H1 (cell line): Measurements from ENCODE around the gene MKRN1. TPM values are rescaled to one million over a fixed set of nuclear protein-coding genes. Genes with fewer than 3 reads are reported as not detected.

Experiments
- CTCF ChIA-PET: fragments of 300-600 bp; sonication (Branson Sonifier 250); formaldehyde crosslinking; loops from one replicate; lab custom pipeline; 2021; ENCODE audit not compliant: partially characterized antibody; lab: Charles Lee
- POLR2A ChIA-PET: fragments of 300-600 bp; sonication (Branson Sonifier 250); formaldehyde crosslinking; loops from one replicate; lab custom pipeline; 2021; ENCODE audit warnings: inconsistent platforms; ENCODE audit not compliant: partially characterized antibody; lab: Charles Lee
- DNase-seq, 2 experiments: peaks; one replicate each; pipeline versions ENCODE4 v3.0.0 to v3.0.0-alpha.2; 2010 to 2022; ENCODE audit warnings: low spot score in 2 of 2, low read depth in 1 of 2, mixed read lengths in 1 of 2
- FAIRE-seq: peaks from 2 replicates; lab custom pipeline; 2011; peaks lifted over from hg19 to GRCh38; lab: Jason Lieb, UNC
- H2AFZ ChIP-seq: 2 replicates; pipeline ENCODE4 v1.8.1; 2012; ENCODE audit warnings: low read length, inconsistent platforms
- H2AK5ac ChIP-seq: 2 replicates; pipeline ENCODE4 v1.6.1; 2013; ENCODE audit warnings: low read depth, low read length
- H2BK120ac ChIP-seq: replicated peaks from 2 replicates; pipeline ENCODE3; 2013; ENCODE audit warnings: low read depth, low read length, inconsistent platforms
- H2BK12ac ChIP-seq: 2 replicates; pipeline ENCODE4 v1.6.1; 2013; ENCODE audit warnings: low read depth, low read length
- H2BK15ac ChIP-seq: 2 replicates; pipeline ENCODE4 v1.6.1; 2013; ENCODE audit warnings: low read length
- H2BK20ac ChIP-seq: 2 replicates; pipeline ENCODE4 v1.6.1; 2013; ENCODE audit warnings: low read length
- H2BK5ac ChIP-seq: 2 replicates; pipeline ENCODE4 v1.6.1; 2013; ENCODE audit warnings: low read depth, low read length
- H3K14ac ChIP-seq: 2 replicates; pipeline ENCODE4 v1.6.1; 2013; ENCODE audit warnings: inconsistent platforms; ENCODE audit not compliant: insufficient read length
- H3K18ac ChIP-seq: 2 replicates; pipeline ENCODE4 v1.6.1; 2013; ENCODE audit warnings: low read length; ENCODE audit errors: extremely low read depth
- H3K23ac ChIP-seq: 2 replicates; pipeline ENCODE4 v1.6.1; 2013; ENCODE audit warnings: inconsistent platforms; ENCODE audit not compliant: insufficient read length
- H3K23me2 ChIP-seq: 2 replicates; pipeline ENCODE4 v1.6.1; 2013; ENCODE audit warnings: low read depth, low read length
- H3K27ac ChIP-seq: 2 replicates; pipeline ENCODE4 v1.6.1; 2011; ENCODE audit warnings: low read depth, low read length, inconsistent platforms
- H3K27me3 ChIP-seq, 4 experiments: replicated peaks in 1 of 4; 1 replicate in 1 of 4; 2 replicates in 3 of 4; pipeline versions ENCODE4 v1.6.1 to v1.8.1; 2011 to 2013; ENCODE audit warnings: low read length in 3 of 4, mild to moderate bottlenecking in 3 of 4, inconsistent platforms in 2 of 4, mixed read lengths in 2 of 4, moderate library complexity in 1 of 4; ENCODE audit not compliant: control insufficient read depth in 3 of 4, insufficient read depth in 3 of 4; ENCODE audit errors: extremely low read depth in 1 of 4
- H3K36me3 ChIP-seq, 4 experiments: 2 replicates each; pipeline versions ENCODE4 v1.6.1 to v1.8.1; 2011 to 2013; ENCODE audit warnings: mild to moderate bottlenecking in 4 of 4, low read length in 3 of 4, moderate library complexity in 2 of 4, control low read depth in 1 of 4, inconsistent platforms in 1 of 4; ENCODE audit not compliant: insufficient read depth in 4 of 4, control insufficient read depth in 2 of 4
- H3K4ac ChIP-seq: replicated peaks from 2 replicates; pipeline ENCODE3; 2013; ENCODE audit warnings: low read length, low read depth, mixed read lengths, inconsistent platforms; ENCODE audit not compliant: insufficient read length
- H3K4me1 ChIP-seq, 4 experiments: replicated peaks in 1 of 4; 1 replicate in 1 of 4; 2 replicates in 3 of 4; pipeline versions ENCODE4 v1.6.1 to v1.8.1; 2011 to 2013; ENCODE audit warnings: low read length in 3 of 4, inconsistent platforms in 2 of 4, mixed read lengths in 1 of 4; ENCODE audit not compliant: insufficient read depth in 4 of 4, control insufficient read depth in 3 of 4
- H3K4me2 ChIP-seq, 2 experiments: 2 replicates each; pipeline versions ENCODE4 v1.6.1 to v1.8.1; 2011 to 2013; ENCODE audit warnings: low read depth in 2 of 2, low read length in 2 of 2, control low read depth in 1 of 2, inconsistent platforms in 1 of 2, mild to moderate bottlenecking in 1 of 2; ENCODE audit not compliant: insufficient read depth in 1 of 2
- H3K4me3 ChIP-seq, 4 experiments: fragments of 200-600, 300-600 bp in 1 of 4; sonication (generic), shearing (Covaris generic), sonication (Bioruptor Twin) in 1 of 4; 2 replicates each; pipeline versions ENCODE4 v1.5.1 to v1.8.1; 2011 to 2016; ENCODE audit warnings: low read length in 4 of 4, low read depth in 3 of 4, control low read depth in 2 of 4, inconsistent platforms in 2 of 4, mild to moderate bottlenecking in 2 of 4, mixed read lengths in 1 of 4, moderate library complexity in 1 of 4; ENCODE audit not compliant: insufficient read depth in 2 of 4; ENCODE audit errors: extremely low read depth in 1 of 4
- H3K56ac ChIP-seq: replicated peaks from 2 replicates; pipeline ENCODE3; 2013; ENCODE audit warnings: low read depth, mild to moderate bottlenecking, mixed read lengths, low read length, inconsistent platforms; ENCODE audit not compliant: insufficient read length
- H3K79me1 ChIP-seq: 2 replicates; pipeline ENCODE4 v1.6.1; 2013; ENCODE audit warnings: low read depth, low read length, control low read depth
- H3K79me2 ChIP-seq, 2 experiments: 2 replicates each; pipeline versions ENCODE4 v1.6.1 to v1.8.1; 2012 to 2013; ENCODE audit warnings: low read length in 2 of 2, mild to moderate bottlenecking in 2 of 2, inconsistent platforms in 1 of 2; ENCODE audit not compliant: insufficient read depth in 2 of 2, control insufficient read depth in 1 of 2
- H3K9ac ChIP-seq, 4 experiments: replicated peaks in 1 of 4; 1 replicate in 1 of 4; 2 replicates in 3 of 4; pipeline versions ENCODE4 v1.6.1 to v1.8.1; 2011 to 2013; ENCODE audit warnings: low read depth in 3 of 4, low read length in 3 of 4, control low read depth in 2 of 4, mild to moderate bottlenecking in 2 of 4, moderate library complexity in 2 of 4, inconsistent platforms in 1 of 4; ENCODE audit errors: extremely low read depth in 1 of 4
- H3K9me3 ChIP-seq, 2 experiments: 2 replicates each; pipeline versions ENCODE4 v1.6.1 to v1.8.1; 2012 to 2013; ENCODE audit warnings: mild to moderate bottlenecking in 2 of 2, moderate library complexity in 2 of 2, control low read depth in 1 of 2, inconsistent platforms in 1 of 2, low read depth in 1 of 2, low read length in 1 of 2, mixed read lengths in 1 of 2; ENCODE audit not compliant: insufficient read depth in 2 of 2
- H4K20me1 ChIP-seq, 2 experiments: replicated peaks in 1 of 2; 2 replicates each; pipeline versions ENCODE3 to v1.8.1; 2011 to 2013; ENCODE audit warnings: inconsistent platforms in 2 of 2, low read length in 2 of 2, mild to moderate bottlenecking in 1 of 2; ENCODE audit not compliant: insufficient read depth in 2 of 2, control insufficient read depth in 1 of 2
- H4K5ac ChIP-seq: 2 replicates; pipeline ENCODE4 v1.6.1; 2013; ENCODE audit warnings: low read length, low read depth, mixed read lengths, inconsistent platforms; ENCODE audit not compliant: insufficient read length
- H4K8ac ChIP-seq: 2 replicates; pipeline ENCODE4 v1.8.0; 2013; ENCODE audit warnings: mild to moderate bottlenecking, moderate library complexity, low read length, inconsistent platforms; ENCODE audit not compliant: insufficient read depth; ENCODE audit errors: extremely low read depth
- H4K91ac ChIP-seq: replicated peaks from 2 replicates; pipeline ENCODE3; 2013; ENCODE audit warnings: low read length, mixed read lengths, inconsistent platforms; ENCODE audit not compliant: insufficient read length
- BCL11A ChIP-seq, 2 experiments: IDR thresholded peaks; one replicate each; pipeline ENCODE4 v1.6.1; 2011; ENCODE audit warnings: low read depth in 2 of 2, low read length in 2 of 2, mild to moderate bottlenecking in 2 of 2
- KDM4A ChIP-seq: IDR thresholded peaks from one replicate; pipeline ENCODE4 v1.7.1; 2012; ENCODE audit warnings: low read depth, mild to moderate bottlenecking, moderate library complexity, low read length, inconsistent platforms; ENCODE audit not compliant: severe bottlenecking
- KDM5A ChIP-seq: fragments of 200-600 bp; IDR thresholded peaks from 2 replicates; pipeline ENCODE4 v1.7.1; 2012; ENCODE audit warnings: mild to moderate bottlenecking, low read length, inconsistent platforms, mixed read lengths
- POLR2A ChIP-seq, 2 experiments: IDR thresholded peaks; 1 replicate in 1 of 2; 2 replicates in 1 of 2; pipeline ENCODE4 v1.6.1; 2011; ENCODE audit warnings: low read depth in 2 of 2, low read length in 2 of 2, mild to moderate bottlenecking in 2 of 2; ENCODE audit errors: control extremely low read depth in 1 of 2
- RAD21 ChIP-seq, 2 experiments: IDR thresholded peaks in 1 of 2; conservative IDR thresholded peaks in 1 of 2; 2 replicates each; pipeline ENCODE4 v1.6.1; 2011; ENCODE audit warnings: low read depth in 2 of 2, low read length in 2 of 2, improper control_type of control experiment in 1 of 2, inconsistent platforms in 1 of 2, mild to moderate bottlenecking in 1 of 2, moderate library complexity in 1 of 2
- RBBP5 ChIP-seq: IDR thresholded peaks from 2 replicates; pipeline ENCODE4 v1.7.1; 2012; ENCODE audit warnings: low read depth, mild to moderate bottlenecking, inconsistent platforms, low read length, moderate library complexity, borderline replicate concordance
- RFX5 ChIP-seq: IDR thresholded peaks from 2 replicates; pipeline ENCODE4 v1.6.1; 2011; ENCODE audit warnings: low read depth, low read length, improper control_type of control experiment, borderline replicate concordance
- SP4 ChIP-seq: IDR thresholded peaks from 2 replicates; pipeline ENCODE4 v1.6.1; 2012; ENCODE audit warnings: low read length, inconsistent platforms
- TAF1 ChIP-seq: IDR thresholded peaks from 2 replicates; pipeline ENCODE4 v1.6.1; 2011; ENCODE audit warnings: mild to moderate bottlenecking, low read depth, low read length
- WGBS, 2 experiments: shearing (Covaris generic) in 1 of 2; methylation state at CpG; one replicate each; pipeline versions ENCODE4 v1.1.6 to v1.1.7; 2013 to 2015; ENCODE audit warnings: low lambda C conversion rate in 2 of 2, mixed read lengths in 2 of 2, inconsistent platforms in 1 of 2, low coverage in 1 of 2, missing lambda C conversion rate in 1 of 2; ENCODE audit not compliant: insufficient replicate concordance in 2 of 2, insufficient coverage in 1 of 2, insufficient read length in 1 of 2; ENCODE audit errors: extremely low coverage in 1 of 2, missing lambda C conversion rate in 1 of 2; 5-methylcytosine and 5-hydroxymethylcytosine counted together
- polyA plus RNA-seq, 7 experiments: library from polyadenylated mRNA; depleted of rRNA in 3 of 7; stranded (reverse) in 5 of 7; unstranded in 2 of 7; fragments of >200 nt in 5 of 7; fragments of 200-250 nt in 2 of 7; gene quantifications; 1 replicate in 5 of 7; 2 replicates in 1 of 7; 4 replicates in 1 of 7; pipeline versions ENCODE4 v1.2.1 to v1.2.3, GENCODE V29; 2011 to 2013; ENCODE audit warnings: missing spikeins in 2 of 7, mixed read lengths in 2 of 7
- total RNA-seq: library from RNA; stranded (reverse); fragmentation: NEBNext Ultra II Directional; extraction: Animal tissue kit (Norgen Biotek cat#: 25700); gene quantifications from 2 replicates; pipeline ENCODE4 v1.2.1, GENCODE V29; 2021

The MKRN1 gene
- total and polyA plus RNA-seq, 2 of the 8 experiments (the other 6 are each of a cell fraction or from before 2014, with no cell fraction given), result 46.2 to 99.6 TPM

DNA sequence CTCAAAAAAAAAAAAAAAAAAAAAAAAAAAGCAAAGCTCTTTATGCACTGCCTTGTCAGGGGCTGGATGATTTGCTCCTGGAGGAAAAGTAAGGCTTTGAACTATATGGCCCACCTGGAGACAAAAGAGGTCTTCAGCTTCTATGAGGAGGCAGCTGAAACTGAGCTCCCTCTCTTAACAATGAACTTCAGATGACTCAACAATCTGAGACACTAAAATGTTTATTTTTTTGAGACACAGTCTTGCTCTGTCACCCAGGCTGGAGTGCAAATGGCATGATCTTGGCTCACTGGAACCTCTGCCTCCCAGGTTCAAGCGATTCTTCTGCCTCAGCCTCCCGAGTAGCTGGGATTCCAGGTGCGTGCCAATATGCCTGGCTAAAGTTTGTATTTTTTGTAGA is 38.7 kb downstream of the MKRN1 start:
- Histone ChIP-seq H3K4me2 (no peak overlapping the region), H2AFZ (no peak overlapping the region), H2BK5ac (no peak overlapping the region), H3K9me3 (no peaks in the 10 kb centered on the region), H3K27me3 (no peaks in the 10 kb centered on the region), H3K18ac (no peak overlapping the region), H4K5ac (no peak overlapping the region), H2BK20ac (no peak overlapping the region), H2BK120ac (no peak overlapping the region), H3K27ac (no peak overlapping the region), H3K56ac (no peak overlapping the region), H3K79me1 (no peaks in the 10 kb centered on the region), H3K23ac (no peak overlapping the region), H3K79me2 (no peaks in the 10 kb centered on the region), H4K8ac (no peak overlapping the region), H3K4me3 (no peak overlapping the region), H3K4me1 (no peaks in the 10 kb centered on the region), H3K9ac (no peak overlapping the region), H3K14ac (no peak overlapping the region), H2AK5ac (no peak overlapping the region), H2BK15ac (no peak overlapping the region), H4K91ac (no peak overlapping the region), H4K20me1 (no peaks in the 10 kb centered on the region), H2BK12ac (no peak overlapping the region), H3K36me3 (no peaks in the 10 kb centered on the region), H3K23me2 (no peaks in the 10 kb centered on the region; the same call in 1 of the 2 replicates), H3K4ac (no peak overlapping the region)
- ChIA-PET CTCF (interaction anchor here (1.0 to 1.5 kb wide), 5 partner anchors 8 to 838 kb away, joined by 3 to 5 read pairs (median 3); no protein-coding TSS in a partner anchor), POLR2A (no interaction called here)
- 88% methylated on average over 3 of the region's 3 CpGs; no CpG with 5 or more reads in 1 of the 2 experiments for WGBS, 2 experiments
- no peak for DNase-seq
- FAIRE-seq, result no peak
- TF ChIP-seq RFX5, result no peak
- TF ChIP-seq BCL11A (IDR thresholded peaks at IDR 0.05; ENCODE audit: low read depth in 2 of 2, low read length in 2 of 2), result no peak
- no peak for TF ChIP-seq SP4
- no peak for TF ChIP-seq TAF1
- TF ChIP-seq RAD21 (IDR thresholded peaks at IDR 0.05 in 1 of 2, conservative IDR thresholded peaks at IDR 0.05 in 1 of 2; ENCODE audit: low read depth in 2 of 2, low read length in 2 of 2), result no peak
- TF ChIP-seq KDM5A, result no peak
- TF ChIP-seq KDM4A, result no peak
- TF ChIP-seq POLR2A (IDR thresholded peaks at IDR 0.05; ENCODE audit: control extremely low read depth in 1 of 2, low read depth in 2 of 2, low read length in 2 of 2), result no peak
- TF ChIP-seq RBBP5, result no peak
